Gastroesophageal sphincter (tissue), 4 donors: Measurements from ENCODE around the gene FLOT1. TPM values are rescaled to one million over a fixed set of nuclear protein-coding genes. Genes with fewer than 3 reads are reported as not detected.

ENCODE experiments used
- small RNA-seq, 4 donors: library from RNA; depleted of rRNA; stranded (forward); fragments of <200 nt; gene quantifications; one replicate each; pipeline ENCODE3, GENCODE V24; 2016
- total RNA-seq, 4 donors: library from RNA; depleted of rRNA; stranded (reverse); fragments of >200 nt; gene quantifications; one replicate each; pipeline ENCODE4 v1.1.0, GENCODE V29; 2016

FLOT1 gene
- total RNA-seq, 4 donors from 2014 or later: 104 to 191 (median 152) TPM

Small RNA genes lying within 50 kb of the gene (small RNA-seq; reads per million reads assigned to genes)
- gene RF00019 (0 reads per million in 4 donors), gene RN7SL353P (0 reads per million in 4 donors)

Other genes starting within 250 kb of the FLOT1 start
- gene GNL1, start 186.2 kb downstream of the FLOT1 start, total RNA-seq: 10 to 100 TPM; 39.2 to 48.3 (median 42.4) TPM
- gene PRR3, start 185.4 kb downstream of the FLOT1 start, total RNA-seq: 10 to 100 TPM in 2 of 4 donors, 1 to 10 TPM in 2; 3.5 to 21.6 (median 7.9) TPM
- gene ABCF1, start 171.2 kb downstream of the FLOT1 start, total RNA-seq: 10 to 100 TPM; 42.8 to 63.6 (median 47.4) TPM
- 10 to 100 TPM; 26.7 to 50.4 (median 37.9) TPM for gene PPP1R10, start 125.4 kb downstream of the FLOT1 start, total RNA-seq
- gene MRPS18B, start 124.8 kb downstream of the FLOT1 start, total RNA-seq: 10 to 100 TPM; 35.0 to 41.2 (median 36.7) TPM
- 1 to 10 TPM in 3 of 4 donors, under 1 TPM in 1; 0.82 to 2.6 (median 2.1) TPM for gene ATAT1, start 115.8 kb downstream of the FLOT1 start, total RNA-seq
- 10 to 100 TPM; 10.8 to 19.6 (median 16.6) TPM for gene C6orf136, start 95.6 kb downstream of the FLOT1 start, total RNA-seq
- gene DHX16, start 69.7 kb downstream of the FLOT1 start, total RNA-seq: 10 to 100 TPM; 25.8 to 36.2 (median 31.4) TPM
- 10 to 100 TPM; 45.3 to 65.8 (median 56.6) TPM for gene PPP1R18, start 56.0 kb downstream of the FLOT1 start, total RNA-seq
- 1 to 10 TPM; 3.0 to 8.2 (median 6.0) TPM for gene NRM, start 51.7 kb downstream of the FLOT1 start, total RNA-seq
- 10 to 100 TPM in 3 of 4 donors, 1 to 10 TPM in 1; 9.8 to 16.7 (median 13.1) TPM for gene MDC1, start 25.4 kb downstream of the FLOT1 start, total RNA-seq
- gene TUBB, start 22.3 kb downstream of the FLOT1 start, total RNA-seq: 100 to 1,000 TPM; 184 to 351 (median 236) TPM
- 10 to 100 TPM in 3 of 4 donors, 1 to 10 TPM in 1; 5.6 to 31.9 (median 11.3) TPM for gene IER3, start 1.9 kb upstream of the FLOT1 start, total RNA-seq
- gene DDR1, start 141.8 kb upstream of the FLOT1 start, total RNA-seq: 10 to 100 TPM; 25.4 to 40.4 (median 30.9) TPM
- 10 to 100 TPM in 3 of 4 donors, 1 to 10 TPM in 1; 9.4 to 16.4 (median 11.8) TPM for gene GTF2H4, start 165.5 kb upstream of the FLOT1 start, total RNA-seq
- 10 to 100 TPM in 3 of 4 donors, 1 to 10 TPM in 1; 9.7 to 16.5 (median 12.8) TPM for gene VARS2, start 171.6 kb upstream of the FLOT1 start, total RNA-seq
- not detected for gene SFTA2, start 189.5 kb upstream of the FLOT1 start, total RNA-seq
- gene MUCL3, start 198.3 kb upstream of the FLOT1 start, total RNA-seq: under 1 TPM in 1 of 4 donors, not detected in 3; 0.04 TPM
- gene MUC21, start 241.0 kb upstream of the FLOT1 start, total RNA-seq: 1 to 10 TPM in 3 of 4 donors, under 1 TPM in 1; 0.13 to 9.9 (median 1.2) TPM